WI38 (cell line): ENCODE data around the gene DMRTA2.

Experiments used
- H3K4me3 ChIP-seq: 2 replicates; pipeline ENCODE4 v1.5.1; 2011; ENCODE audit warnings: low read depth, mild to moderate bottlenecking, control low read depth, low read length
- CTCF ChIP-seq: IDR thresholded peaks from 2 replicates; pipeline ENCODE4 v1.5.1; 2012; ENCODE audit warnings: low read depth, mild to moderate bottlenecking, control low read depth, low read length

Gene DMRTA2

GRCh38 chr1:50419907-50420677 lies 3.2 kb downstream of the DMRTA2 start:
- no peak overlapping the region for H3K4me3 ChIP-seq

GRCh38 chr1:50419192-50419906 lies 3.9 kb downstream of the DMRTA2 start:
- TF ChIP-seq CTCF = no peak
- H3K4me3 ChIP-seq = no peak overlapping the region

More at GRCh38 chr1:50419907-50420677, 3.2 kb downstream of the DMRTA2 start:
- TF ChIP-seq CTCF = no peak

GRCh38 chr1:50418600-50419109 lies 4.6 kb downstream of the DMRTA2 start:
- peak overlapping the region; percentile 33 for H3K4me3 ChIP-seq
- no peak for TF ChIP-seq CTCF

GRCh38 chr1:50417946-50418599 lies 5.2 kb downstream of the DMRTA2 start:
- no peak for TF ChIP-seq CTCF
- H3K4me3 ChIP-seq = no peak overlapping the region; the same call in 1 of the 2 replicates

- H3K4me3 ChIP-seq = no peak overlapping the region
- TF ChIP-seq CTCF = no peak
Measured at GRCh38 chr1:50417507-50417906, 5.7 kb downstream of the DMRTA2 start.

- no peak overlapping the region for H3K4me3 ChIP-seq
- TF ChIP-seq CTCF = no peak
Measured at GRCh38 chr1:50416553-50417453, 6.4 kb downstream of the DMRTA2 start.
